Activated CD8-positive, alpha-beta T cell treated with anti-CD3 and anti-CD28 coated beads, Interleukin-2, amount 10 ng/mL, durations not matched to agents 7 days and 5 days (primary cell): ENCODE results near the gene IRS2. TPM values are rescaled to one million over a fixed set of nuclear protein-coding genes. Genes with fewer than 3 reads are reported as not detected.
A peak's percentile ranks its signal among the peaks of the same experiment; 100 is the strongest.
"Not testable (repeated sequence)": the region's sequence is repeated elsewhere in the genome, so short reads cannot be mapped to it uniquely, and the experiment has no call there.

Experiments
- ATAC-seq: fragments of 150-1000 bp; cut with Tn5 transposase; one replicate; pipeline ENCODE4 v1.10.0; 2021; ENCODE audit warnings: moderate library complexity
- CTCF ChIA-PET: fragments of 350-600 bp; sonication (Branson Sonifier 250); formaldehyde crosslinking; loops from one replicate; lab custom pipeline; 2021; ENCODE audit warnings: antibody characterized with exemption; lab: Charles Lee
- POLR2A ChIA-PET: fragments of 350-600 bp; sonication (Branson Sonifier 250); formaldehyde crosslinking; loops from one replicate; lab custom pipeline; 2021; ENCODE audit warnings: antibody characterized with exemption; lab: Charles Lee
- DNase-seq: peaks from one replicate; pipeline ENCODE4 v3.0.0-alpha.2; 2020
- H3K27ac Mint-ChIP-seq: one replicate; pipeline ENCODE4 v1.8.0; 2021; ENCODE audit warnings: mild to moderate bottlenecking, mixed read lengths
- H3K27me3 Mint-ChIP-seq: one replicate; pipeline ENCODE4 v1.8.0; 2021; ENCODE audit warnings: low read depth, mixed read lengths
- H3K36me3 Mint-ChIP-seq: one replicate; pipeline ENCODE4 v1.8.0; 2021; ENCODE audit warnings: low read depth, mixed read lengths
- H3K4me1 Mint-ChIP-seq: one replicate; pipeline ENCODE4 v1.8.0; 2021; ENCODE audit warnings: low read depth, mixed read lengths
- H3K4me3 Mint-ChIP-seq: one replicate; pipeline ENCODE4 v1.8.0; 2021; ENCODE audit warnings: mild to moderate bottlenecking, mixed read lengths
- H3K9me3 Mint-ChIP-seq: one replicate; pipeline ENCODE4 v1.8.0; 2022; ENCODE audit warnings: mixed read lengths; ENCODE audit not compliant: insufficient read depth
- total RNA-seq, 2 experiments: library from RNA; stranded (reverse); gene quantifications; one replicate each; pipeline ENCODE4 v1.2.3, GENCODE V29; 2021

The IRS2 gene, protein sequence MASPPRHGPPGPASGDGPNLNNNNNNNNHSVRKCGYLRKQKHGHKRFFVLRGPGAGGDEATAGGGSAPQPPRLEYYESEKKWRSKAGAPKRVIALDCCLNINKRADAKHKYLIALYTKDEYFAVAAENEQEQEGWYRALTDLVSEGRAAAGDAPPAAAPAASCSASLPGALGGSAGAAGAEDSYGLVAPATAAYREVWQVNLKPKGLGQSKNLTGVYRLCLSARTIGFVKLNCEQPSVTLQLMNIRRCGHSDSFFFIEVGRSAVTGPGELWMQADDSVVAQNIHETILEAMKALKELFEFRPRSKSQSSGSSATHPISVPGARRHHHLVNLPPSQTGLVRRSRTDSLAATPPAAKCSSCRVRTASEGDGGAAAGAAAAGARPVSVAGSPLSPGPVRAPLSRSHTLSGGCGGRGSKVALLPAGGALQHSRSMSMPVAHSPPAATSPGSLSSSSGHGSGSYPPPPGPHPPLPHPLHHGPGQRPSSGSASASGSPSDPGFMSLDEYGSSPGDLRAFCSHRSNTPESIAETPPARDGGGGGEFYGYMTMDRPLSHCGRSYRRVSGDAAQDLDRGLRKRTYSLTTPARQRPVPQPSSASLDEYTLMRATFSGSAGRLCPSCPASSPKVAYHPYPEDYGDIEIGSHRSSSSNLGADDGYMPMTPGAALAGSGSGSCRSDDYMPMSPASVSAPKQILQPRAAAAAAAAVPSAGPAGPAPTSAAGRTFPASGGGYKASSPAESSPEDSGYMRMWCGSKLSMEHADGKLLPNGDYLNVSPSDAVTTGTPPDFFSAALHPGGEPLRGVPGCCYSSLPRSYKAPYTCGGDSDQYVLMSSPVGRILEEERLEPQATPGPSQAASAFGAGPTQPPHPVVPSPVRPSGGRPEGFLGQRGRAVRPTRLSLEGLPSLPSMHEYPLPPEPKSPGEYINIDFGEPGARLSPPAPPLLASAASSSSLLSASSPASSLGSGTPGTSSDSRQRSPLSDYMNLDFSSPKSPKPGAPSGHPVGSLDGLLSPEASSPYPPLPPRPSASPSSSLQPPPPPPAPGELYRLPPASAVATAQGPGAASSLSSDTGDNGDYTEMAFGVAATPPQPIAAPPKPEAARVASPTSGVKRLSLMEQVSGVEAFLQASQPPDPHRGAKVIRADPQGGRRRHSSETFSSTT (N-terminal part only)
- 1 to 10 TPM; 3.2 to 3.3 TPM for total RNA-seq

DNA sequence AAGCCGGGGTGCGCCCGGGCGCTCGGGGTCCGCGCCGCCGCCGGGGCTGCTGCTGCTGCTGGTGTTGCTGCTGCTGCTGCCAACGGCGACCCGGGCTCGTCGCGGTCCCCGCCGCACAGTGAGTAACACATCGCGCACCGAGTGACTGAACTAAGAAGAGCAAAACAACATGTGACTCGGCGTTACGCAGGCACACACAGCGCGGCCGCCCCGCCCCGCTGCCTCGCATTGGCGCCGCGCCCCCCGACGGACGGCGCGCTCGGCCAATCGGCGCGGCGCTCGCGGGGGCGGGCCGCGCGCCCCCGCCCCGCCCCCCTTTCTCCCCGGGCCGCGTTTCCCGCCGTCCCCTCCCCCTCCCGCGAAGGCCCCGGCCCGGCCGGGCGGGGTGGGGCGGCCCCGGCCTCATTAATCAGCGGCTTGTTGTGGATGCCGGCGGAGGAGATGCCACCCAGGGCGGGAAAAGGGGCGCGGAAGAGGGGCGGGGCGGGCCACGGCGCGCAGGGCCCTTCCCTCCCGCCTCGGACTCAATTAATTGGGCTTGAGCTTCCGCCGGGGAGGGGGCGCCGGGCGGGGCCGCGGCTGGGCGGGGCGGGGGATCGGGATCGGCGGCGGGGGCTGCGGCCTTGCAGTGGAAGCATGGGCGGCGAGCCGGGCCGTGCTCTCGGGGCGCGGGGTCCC, at the start of gene IRS2:
Gene IRS2 (minus strand): TSS at position 127 of the 678 bp plus-strand sequence. CDS start 530 bp downstream, outside the sequence.
- DNase-seq (peak; percentile 91), ATAC-seq (peak; percentile 89)
- H3K27me3 Mint-ChIP-seq = peaks cover 24% of the 10 kb centered on the region
- no peaks in the 10 kb centered on the region for H3K9me3 Mint-ChIP-seq
- CTCF ChIA-PET = no interaction called here
- H3K4me3 Mint-ChIP-seq = peak within 1 kb of the TSS; percentile 81
- H3K27ac Mint-ChIP-seq = no peak within 1 kb of the TSS
- H3K4me1 Mint-ChIP-seq = peaks cover 6% of the 10 kb centered on the region
- H3K36me3 Mint-ChIP-seq = peaks cover 3% of the 10 kb centered on the region
- POLR2A ChIA-PET = no interaction called here

DNA sequence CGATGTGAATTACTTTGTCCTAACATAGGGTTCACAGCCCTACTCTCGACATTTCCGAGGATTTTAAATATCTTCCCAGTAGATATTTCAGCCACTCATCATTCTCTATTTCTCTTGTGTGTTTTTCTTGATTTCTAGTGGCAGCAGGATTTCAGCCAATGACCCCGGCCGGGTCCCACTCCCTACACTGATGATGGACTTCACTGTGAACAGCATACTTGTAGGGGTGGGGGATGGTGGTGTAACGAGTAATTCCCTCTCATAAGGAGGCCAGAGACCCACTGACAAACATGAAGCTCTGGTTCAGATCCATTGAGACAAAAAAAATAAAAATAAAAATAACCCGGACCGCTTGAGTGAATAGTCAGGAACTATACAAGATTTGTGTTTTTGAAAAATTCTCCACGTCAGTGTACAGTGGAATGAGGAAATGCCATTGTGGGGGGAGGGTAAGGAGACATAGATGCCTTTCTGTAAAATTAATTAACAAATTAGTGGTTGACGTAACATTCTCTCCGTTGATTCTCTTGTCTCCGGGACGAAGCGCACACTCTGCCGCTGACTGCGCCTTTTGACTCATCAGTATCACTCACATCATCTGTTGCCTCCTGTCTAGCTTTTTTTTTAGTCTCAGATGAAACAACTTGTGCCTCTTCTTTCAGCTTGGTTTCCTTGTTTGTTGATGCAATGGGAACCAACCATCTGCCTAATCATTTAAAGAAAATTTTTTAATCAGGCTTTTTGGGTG, 48.8 kb upstream of the IRS2 start:
- H3K27ac Mint-ChIP-seq = no peak overlapping the region
- H3K36me3 Mint-ChIP-seq = no peaks in the 10 kb centered on the region
- ChIA-PET CTCF (no interaction called here), POLR2A (no interaction called here)
- peaks cover 3% of the 10 kb centered on the region for H3K4me1 Mint-ChIP-seq
- no peaks in the 10 kb centered on the region for H3K9me3 Mint-ChIP-seq
- ATAC-seq (no peak), DNase-seq (no peak)
- H3K27me3 Mint-ChIP-seq = peaks cover 9% of the 10 kb centered on the region
- no peak overlapping the region for H3K4me3 Mint-ChIP-seq

DNA sequence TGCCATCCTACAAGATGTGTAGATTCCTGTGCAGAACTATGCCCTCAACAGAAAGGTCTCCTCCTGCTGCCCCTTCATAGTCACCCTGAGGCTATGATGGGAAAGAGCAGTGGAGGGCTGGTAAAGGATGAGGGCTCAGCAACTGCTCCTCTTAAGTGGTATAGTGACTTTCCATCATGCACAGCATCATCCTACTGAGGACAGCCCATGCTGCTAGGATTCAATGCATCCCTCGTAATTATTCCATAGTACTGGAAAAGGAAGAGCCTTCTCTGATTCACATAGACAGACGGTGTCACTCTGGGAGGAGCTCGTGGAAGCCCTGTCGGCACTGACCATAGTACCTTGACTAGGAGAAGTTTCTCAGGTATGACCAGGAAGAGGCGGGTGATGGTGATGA, 47.6 kb upstream of the IRS2 start:
- no peak overlapping the region for H3K4me3 Mint-ChIP-seq

DNA sequence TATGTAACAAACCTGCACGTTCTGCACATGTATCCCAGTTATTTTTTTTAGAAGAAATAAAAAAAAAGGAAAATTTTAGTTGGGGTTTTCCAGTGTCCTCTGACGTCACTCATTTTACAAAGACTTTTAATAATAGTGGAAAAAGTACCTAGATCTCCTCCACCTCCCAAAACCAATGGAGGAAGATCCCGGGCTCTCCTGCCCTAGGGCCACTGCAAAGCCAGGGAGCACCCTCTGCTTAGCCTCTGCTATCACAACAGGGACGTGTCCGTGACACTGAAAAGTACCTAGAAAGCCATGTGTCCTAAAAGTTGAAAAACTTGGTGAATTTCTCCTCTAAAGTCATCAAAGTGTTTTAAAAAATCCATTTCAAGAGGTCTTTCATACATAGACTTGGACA, 46.7 kb upstream of the IRS2 start:
- DNase-seq (no peak), ATAC-seq (no peak)
- H3K9me3 Mint-ChIP-seq = no peaks in the 10 kb centered on the region
- CTCF ChIA-PET = no interaction called here
- no peaks in the 10 kb centered on the region for H3K4me1 Mint-ChIP-seq
- no peak overlapping the region for H3K27ac Mint-ChIP-seq
- no peak overlapping the region for H3K4me3 Mint-ChIP-seq
- H3K27me3 Mint-ChIP-seq = peaks cover 6% of the 10 kb centered on the region
- POLR2A ChIA-PET = no interaction called here
- H3K36me3 Mint-ChIP-seq = no peaks in the 10 kb centered on the region

More for the DNA sequence above, 47.6 kb upstream of the IRS2 start:
- no peak for DNase-seq
- H3K27ac Mint-ChIP-seq = no peak overlapping the region
- CTCF ChIA-PET = no interaction called here
- H3K4me1 Mint-ChIP-seq = no peaks in the 10 kb centered on the region
- no peaks in the 10 kb centered on the region for H3K9me3 Mint-ChIP-seq
- H3K27me3 Mint-ChIP-seq = peaks cover 6% of the 10 kb centered on the region
- POLR2A ChIA-PET = no interaction called here
- H3K36me3 Mint-ChIP-seq = no peaks in the 10 kb centered on the region
- no peak for ATAC-seq

DNA sequence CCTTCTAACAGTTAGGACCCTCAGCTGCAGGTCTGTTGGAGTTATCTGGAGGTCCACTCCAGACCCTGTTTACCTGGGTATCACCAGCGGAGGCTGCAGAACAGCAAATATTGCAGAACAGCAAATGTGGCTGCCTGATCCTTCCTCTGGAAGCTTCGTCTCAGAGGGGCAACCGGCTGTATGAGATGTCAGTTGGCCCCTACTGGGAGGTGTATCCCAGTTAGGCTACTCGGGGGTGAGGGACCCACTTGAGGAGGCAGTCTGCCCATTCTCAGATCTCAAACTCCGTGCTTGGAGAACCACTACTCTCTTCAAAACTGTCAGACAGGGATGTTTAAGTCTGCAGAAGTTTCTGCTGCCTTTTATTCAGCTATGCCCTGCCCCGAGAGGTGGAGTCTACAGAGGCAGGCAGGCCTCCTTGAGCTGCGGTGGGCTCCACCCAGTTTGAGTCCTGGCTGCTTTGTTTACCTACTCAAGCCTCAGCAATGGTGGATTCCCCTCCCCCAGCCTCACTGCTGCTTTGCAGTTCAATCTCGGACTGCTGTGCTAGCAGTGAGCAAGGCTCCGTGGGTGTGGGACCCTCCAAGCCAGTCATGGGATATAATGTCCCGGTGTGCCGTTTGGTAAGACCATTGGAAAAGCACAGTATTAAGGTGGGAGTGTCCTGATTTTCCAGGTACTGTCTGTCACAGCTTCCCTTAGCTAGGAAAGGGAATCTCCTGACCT, 42.4 kb upstream of the IRS2 start:
- DNase-seq, POLR2A ChIA-PET: not testable (repeated sequence)

DNA sequence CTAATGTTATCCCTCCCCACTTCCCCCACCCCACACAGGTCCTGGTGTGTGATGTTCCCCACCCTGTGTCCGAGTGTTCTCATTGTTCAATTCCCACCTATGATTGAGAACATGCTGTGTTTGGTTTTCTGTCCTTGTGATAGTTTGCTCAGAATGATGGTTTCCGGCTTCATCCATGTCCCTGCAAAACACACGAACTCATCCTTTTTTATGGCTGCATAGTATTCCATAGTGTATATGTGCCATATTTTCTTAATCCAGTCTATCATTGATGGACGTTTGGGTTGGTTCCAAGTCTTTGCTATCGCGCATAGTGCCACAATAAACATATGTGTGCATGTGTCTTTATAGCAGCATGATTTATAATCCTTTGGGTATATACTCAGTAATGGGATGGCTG, 36.8 kb upstream of the IRS2 start:
- H3K27ac Mint-ChIP-seq, H3K4me1 Mint-ChIP-seq, H3K4me3 Mint-ChIP-seq, ATAC-seq, POLR2A ChIA-PET, DNase-seq, CTCF ChIA-PET, H3K27me3 Mint-ChIP-seq, H3K36me3 Mint-ChIP-seq, H3K9me3 Mint-ChIP-seq: not testable (repeated sequence)

More for the DNA sequence above, 42.4 kb upstream of the IRS2 start:
- H3K27me3 Mint-ChIP-seq, ATAC-seq, H3K27ac Mint-ChIP-seq, H3K36me3 Mint-ChIP-seq, H3K4me3 Mint-ChIP-seq, H3K9me3 Mint-ChIP-seq, CTCF ChIA-PET, H3K4me1 Mint-ChIP-seq: not testable (repeated sequence)

DNA sequence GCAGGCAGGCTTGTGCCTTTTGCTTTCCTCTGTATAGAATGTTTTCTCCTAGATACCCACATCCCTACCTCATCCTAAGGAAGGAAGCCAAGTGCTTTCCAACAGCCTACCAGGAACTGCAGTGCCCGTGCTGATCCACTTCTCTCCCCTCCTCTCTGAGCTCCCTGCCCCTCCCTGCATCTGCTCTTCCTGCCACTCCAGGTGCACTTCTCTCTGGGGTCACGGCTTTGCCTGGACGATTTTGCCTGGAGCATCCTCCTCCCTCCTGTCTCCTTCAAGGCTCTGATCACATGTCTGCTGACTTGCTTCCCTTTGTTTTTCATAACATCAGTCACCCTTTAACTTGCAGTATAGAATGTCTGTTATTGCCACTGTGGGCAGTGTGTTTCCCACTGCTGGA, 34.7 kb upstream of the IRS2 start:
- Mint-ChIP-seq H3K27ac (no peak overlapping the region), H3K27me3 (peaks cover 9% of the 10 kb centered on the region), H3K4me3 (no peak overlapping the region), H3K9me3 (no peaks in the 10 kb centered on the region), H3K4me1 (no peaks in the 10 kb centered on the region), H3K36me3 (no peaks in the 10 kb centered on the region)
- DNase-seq (no peak), ATAC-seq (no peak)
- ChIA-PET CTCF (no interaction called here), POLR2A (no interaction called here)

DNA sequence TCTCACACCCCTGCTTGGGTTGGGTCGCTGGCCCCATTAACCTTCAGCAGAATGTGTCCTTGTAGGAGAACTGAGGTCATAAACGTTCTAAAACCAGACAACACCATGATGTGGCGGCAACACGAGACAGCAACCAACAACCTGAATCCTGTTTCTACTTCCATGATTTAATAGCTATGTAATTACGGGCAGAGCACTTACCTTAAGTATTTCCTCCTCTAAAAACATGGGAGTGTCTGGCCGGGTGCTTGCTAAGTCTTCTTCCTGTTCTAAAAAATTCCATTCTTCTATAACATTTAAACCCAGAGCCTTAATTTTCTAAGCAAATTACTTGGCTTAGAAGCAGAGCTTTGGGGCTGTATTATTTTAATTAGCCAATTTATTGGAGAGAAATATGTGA, 33.5 kb upstream of the IRS2 start:
- ATAC-seq (no peak), DNase-seq (no peak)
- no peaks in the 10 kb centered on the region for H3K9me3 Mint-ChIP-seq
- peaks cover 9% of the 10 kb centered on the region for H3K27me3 Mint-ChIP-seq
- H3K27ac Mint-ChIP-seq = no peak overlapping the region
- no peaks in the 10 kb centered on the region for H3K36me3 Mint-ChIP-seq
- ChIA-PET CTCF (no interaction called here), POLR2A (no interaction called here)
- no peaks in the 10 kb centered on the region for H3K4me1 Mint-ChIP-seq
- H3K4me3 Mint-ChIP-seq = no peak overlapping the region

DNA sequence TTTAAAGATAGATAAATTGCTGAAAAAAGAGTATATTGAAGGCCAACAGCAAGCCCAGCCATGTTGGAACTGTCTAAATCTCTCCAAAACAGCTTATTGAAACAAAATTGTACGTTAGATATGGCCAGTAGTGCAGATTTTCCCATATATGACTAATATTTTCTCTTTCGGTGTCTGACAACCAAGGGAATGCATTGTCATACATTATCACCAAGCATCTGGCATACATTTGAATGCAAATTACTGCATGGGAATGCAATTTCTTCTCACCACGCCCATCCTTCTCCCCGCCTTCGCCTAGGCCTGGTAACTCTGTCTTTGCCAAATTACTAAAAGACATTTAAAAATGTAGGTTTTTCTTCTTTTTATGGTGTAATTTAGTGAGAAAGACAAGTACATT, 32.5 kb upstream of the IRS2 start:
- no peaks in the 10 kb centered on the region for H3K4me1 Mint-ChIP-seq
- H3K27ac Mint-ChIP-seq = no peak overlapping the region
- H3K27me3 Mint-ChIP-seq = peaks cover 9% of the 10 kb centered on the region
- no peak overlapping the region for H3K4me3 Mint-ChIP-seq
- CTCF ChIA-PET = no interaction called here
- H3K36me3 Mint-ChIP-seq = no peaks in the 10 kb centered on the region
- DNase-seq (no peak), ATAC-seq (no peak)
- H3K9me3 Mint-ChIP-seq = no peaks in the 10 kb centered on the region
- POLR2A ChIA-PET = no interaction called here

DNA sequence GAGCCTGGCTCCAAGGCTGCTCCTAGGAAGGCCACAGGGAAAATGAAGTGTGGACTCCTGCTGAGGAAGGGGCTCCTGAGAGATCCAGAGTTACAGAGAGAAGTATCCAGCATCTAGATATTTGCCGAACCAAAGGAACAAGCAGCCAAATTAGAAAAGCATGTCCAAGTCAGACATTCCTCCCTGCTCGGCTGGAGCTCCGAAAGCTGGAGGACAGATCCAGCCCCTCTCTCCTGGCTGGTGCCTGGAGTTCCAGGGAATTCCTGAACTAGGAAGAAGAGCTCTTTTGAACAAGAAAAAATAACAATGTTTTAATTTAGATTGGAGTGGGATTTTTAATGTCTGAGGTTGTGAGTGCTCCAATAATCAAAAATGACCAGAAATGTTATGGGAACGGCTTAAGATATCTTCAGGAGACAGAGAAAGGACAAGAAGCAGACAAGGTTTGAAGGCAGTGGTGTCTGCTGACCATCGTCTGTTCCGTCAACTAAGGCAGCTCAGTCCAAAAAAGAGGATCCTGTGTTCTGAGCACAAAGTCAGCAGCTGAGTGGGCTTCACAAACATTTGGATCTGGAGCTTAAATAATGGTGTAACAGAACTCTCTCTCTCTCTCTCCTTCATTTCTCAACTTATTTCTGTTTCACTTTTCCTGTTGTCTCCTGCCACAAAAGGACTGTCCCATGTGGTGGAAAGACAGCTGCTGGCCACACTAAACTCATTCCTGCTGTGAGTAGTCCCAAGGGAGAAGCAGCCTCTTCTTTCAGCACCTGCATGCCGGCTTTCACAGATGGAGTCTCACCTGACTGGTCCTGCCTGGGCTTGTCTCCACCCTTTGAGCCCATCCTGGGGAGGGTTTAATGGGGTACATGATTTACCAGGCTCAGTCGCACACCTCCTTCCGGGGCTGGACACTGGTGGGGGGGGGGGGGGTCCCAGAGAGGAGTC, 31.5 kb upstream of the IRS2 start:
- POLR2A ChIA-PET = no interaction called here
- H3K4me1 Mint-ChIP-seq = no peaks in the 10 kb centered on the region
- H3K9me3 Mint-ChIP-seq = no peaks in the 10 kb centered on the region
- H3K27ac Mint-ChIP-seq = no peak overlapping the region
- H3K4me3 Mint-ChIP-seq = no peak overlapping the region
- CTCF ChIA-PET = interaction anchor here (0.8 kb wide), 1 partner anchor 89 kb away, joined by 3 read pairs; no protein-coding TSS in a partner anchor
- peaks cover 9% of the 10 kb centered on the region for H3K27me3 Mint-ChIP-seq
- DNase-seq (no peak), ATAC-seq (no peak)
- no peaks in the 10 kb centered on the region for H3K36me3 Mint-ChIP-seq
